Measurements from ENCODE around the gene FCSK. TPM values are rescaled to one million over a fixed set of nuclear protein-coding genes. Genes with fewer than 3 reads are reported as not detected.

Gene FCSK
- total and polyA plus RNA-seq, 2 of the 8 experiments (the other 6 are each of a cell fraction or from before 2014, with no cell fraction given), result 4.6 to 5.1 TPM

- H2AFZ ChIP-seq (ENCODE audit: low read length), result no peak overlapping the region
- no peak overlapping the region for H3K14ac ChIP-seq (ENCODE audit: insufficient read length)
- no peak overlapping the region for H4K91ac ChIP-seq (replicated peaks; ENCODE audit: insufficient read length, low read length)
- no peak overlapping the region for H3K4ac ChIP-seq (replicated peaks; ENCODE audit: insufficient read length, low read depth, low read length)
- H2BK5ac ChIP-seq (ENCODE audit: low read depth, low read length), result no peak overlapping the region
- no peaks in the 10 kb centered on the region for H3K4me1 ChIP-seq (replicated peaks in 1 of 4; ENCODE audit: control insufficient read depth in 3 of 4, insufficient read depth in 4 of 4, low read length in 3 of 4)
- no peak overlapping the region for H3K4me2 ChIP-seq (ENCODE audit: insufficient read depth in 1 of 2, low read depth in 2 of 2, low read length in 2 of 2)
- H3K23me2 ChIP-seq (ENCODE audit: low read depth, low read length), result no peaks in the 10 kb centered on the region
- ChIA-PET CTCF (ENCODE audit: partially characterized antibody) (interaction anchor here (0.6 kb wide), 1 partner anchor 21 kb away, joined by 3 read pairs; no protein-coding TSS in a partner anchor), POLR2A (ENCODE audit: partially characterized antibody) (interaction anchor here (5.6 kb wide), 1 partner anchor 9 kb away, joined by 27 read pairs; the partner anchor contains the start of genes COG4 and SF3B3)
- H3K79me1 ChIP-seq (ENCODE audit: low read depth, low read length), result no peaks in the 10 kb centered on the region
- H2BK20ac ChIP-seq (ENCODE audit: low read length), result no peak overlapping the region
- no peak overlapping the region for H3K4me3 ChIP-seq (ENCODE audit: extremely low read depth in 1 of 4, insufficient read depth in 2 of 4, low read depth in 3 of 4, low read length in 4 of 4)
- DNase-seq (ENCODE audit: low read depth in 1 of 2, low spot score in 2 of 2), result no peak
- H3K56ac ChIP-seq (replicated peaks; ENCODE audit: insufficient read length, low read depth, low read length), result no peak overlapping the region
- no peak overlapping the region for H3K23ac ChIP-seq (ENCODE audit: insufficient read length)
- H2AK5ac ChIP-seq (ENCODE audit: low read depth, low read length), result no peak overlapping the region
- FAIRE-seq, result no peak
- H3K36me3 ChIP-seq (ENCODE audit: control insufficient read depth in 2 of 4, insufficient read depth in 4 of 4, low read length in 3 of 4), result peaks cover 12 to 57% (median 28%) of the 10 kb centered on the region in 4 experiments; a peak in 7 of 8 replicates
- TF ChIP-seq MAX (IDR thresholded peaks at IDR 0.05) (no peak), EZH2 (IDR thresholded peaks at IDR 0.05; ENCODE audit: low read depth, low read length, severe bottlenecking) (no peak)
- H3K18ac ChIP-seq (ENCODE audit: extremely low read depth, low read length), result no peak overlapping the region
- no peak overlapping the region for H4K5ac ChIP-seq (ENCODE audit: insufficient read length, low read depth, low read length)
- no peak overlapping the region for H4K8ac ChIP-seq (ENCODE audit: extremely low read depth, insufficient read depth, low read length)
- no peaks in the 10 kb centered on the region for H3K9me3 ChIP-seq (ENCODE audit: insufficient read depth in 2 of 2, low read depth in 1 of 2, low read length in 1 of 2)
- 97% methylated on average over 5 of the region's 5 CpGs; no CpG with 5 or more reads in 1 of the 2 experiments for WGBS, 2 experiments (ENCODE audit: extremely low coverage in 1 of 2, insufficient coverage in 1 of 2, insufficient read length in 1 of 2, insufficient replicate concordance in 2 of 2, low coverage in 1 of 2, low lambda C conversion rate in 2 of 2, missing lambda C conversion rate in 1 of 2)
- peaks cover 0 to 2% of the 10 kb centered on the region in 2 experiments for H4K20me1 ChIP-seq (replicated peaks in 1 of 2; ENCODE audit: control insufficient read depth in 1 of 2, insufficient read depth in 2 of 2, low read length in 2 of 2)
- no peak overlapping the region for H2BK12ac ChIP-seq (ENCODE audit: low read depth, low read length)
- H3K79me2 ChIP-seq (ENCODE audit: control insufficient read depth in 1 of 2, insufficient read depth in 2 of 2, low read length in 2 of 2), result no peaks in the 10 kb centered on the region
- H2BK120ac ChIP-seq (replicated peaks; ENCODE audit: low read depth, low read length), result no peak overlapping the region
- H3K27me3 ChIP-seq (replicated peaks in 1 of 4; ENCODE audit: control insufficient read depth in 3 of 4, extremely low read depth in 1 of 4, insufficient read depth in 3 of 4, low read length in 3 of 4), result no peaks in the 10 kb centered on the region
- no peak overlapping the region for H3K27ac ChIP-seq (ENCODE audit: low read depth, low read length)
- H2BK15ac ChIP-seq (ENCODE audit: low read length), result no peak overlapping the region
- no peak overlapping the region for H3K9ac ChIP-seq (replicated peaks in 1 of 4; ENCODE audit: extremely low read depth in 1 of 4, low read depth in 3 of 4, low read length in 3 of 4)
These were observed 58.1 kb downstream of the FCSK start for GRCh38 chr16:70512456-70512855.
